Esophagus squamous epithelium (tissue), 5 donors: Measurements from ENCODE around the gene PAM. TPM values are rescaled to one million over a fixed set of nuclear protein-coding genes. Genes with fewer than 3 reads are reported as not detected.

Experiments
- DNase-seq: peaks from one replicate; lab custom pipeline; 2025; lab: John Stamatoyannopoulos, UW
- H3K27ac ChIP-seq, 4 donors: fragments of 200-600 bp; sonication (generic); one replicate each; pipeline ENCODE4 v1.5.1; 2016 to 2019; ENCODE audit warnings: mild to moderate bottlenecking in 1 of 4
- H3K27me3 ChIP-seq, 4 donors: fragments of 200-600 bp; sonication (generic); 1 replicate in 3 of 4; 2 replicates in 1 of 4; pipeline versions ENCODE4 v1.5.1 to v1.6.0; 2017 to 2021; ENCODE audit warnings: antibody characterized with exemption in 1 of 4
- H3K36me3 ChIP-seq, 3 donors: fragments of 200-600 bp; sonication (generic); one replicate each; pipeline ENCODE4 v1.5.1; 2016 to 2019
- H3K4me1 ChIP-seq, 3 donors: fragments of 200-600 bp; sonication (generic); one replicate each; pipeline ENCODE4 v1.5.1; 2017 to 2019
- H3K4me3 ChIP-seq, 4 donors: fragments of 200-600 bp; sonication (generic); 1 replicate in 3 of 4; 2 replicates in 1 of 4; pipeline ENCODE4 v1.5.1; 2016 to 2019; ENCODE audit warnings: mild to moderate bottlenecking in 2 of 4, moderate library complexity in 1 of 4
- H3K9me3 ChIP-seq, 3 donors: fragments of 200-600 bp; sonication (generic); one replicate each; pipeline ENCODE4 v1.5.1; 2016 to 2019
- CTCF ChIP-seq, 6 experiments: fragments of 450-650 bp in 4 of 6; fragments of 200-600 bp in 2 of 6; sonication (generic) in 2 of 6; IDR thresholded peaks; one replicate each; pipeline ENCODE4 v1.5.1; 2016 to 2019; ENCODE audit warnings: antibody characterized with exemption in 6 of 6, mild to moderate bottlenecking in 4 of 6, moderate library complexity in 4 of 6
- POLR2A ChIP-seq, 4 donors: fragments of 450-650 bp; IDR thresholded peaks; one replicate each; pipeline ENCODE4 v1.6.1; 2017; ENCODE audit warnings: antibody characterized with exemption in 4 of 4, mild to moderate bottlenecking in 4 of 4, moderate library complexity in 3 of 4
- WGBS, 2 donors: methylation state at CpG; one replicate each; pipeline ENCODE4 v1.1.5; 2018; 5-methylcytosine and 5-hydroxymethylcytosine counted together
- intact Hi-C: fragments of 100-400 bp; cut with DNase I; formaldehyde crosslinking; loops from one replicate; pipeline ENCODE4 v1.15.0; 2022
- total RNA-seq, 4 donors: library from RNA; depleted of rRNA; stranded (reverse); fragments of >200 nt; gene quantifications; one replicate each; pipeline ENCODE4 v1.1.0, GENCODE V29; 2016
- donor health status: DM: yes; HTN: yes; CAD: no.

Gene PAM
- total RNA-seq, 4 donors from 2014 or later = 33.0 to 88.5 (median 53.8) TPM

GRCh38 chr5:102835717-102836116 is 80.6 kb downstream of the PAM start:
- Histone ChIP-seq H3K36me3 (no peaks in the 10 kb centered on the region), H3K4me3 (no peak overlapping the region), H3K4me1 (no peaks in the 10 kb centered on the region), H3K9me3 (no peaks in the 10 kb centered on the region), H3K27me3 (no peaks in the 10 kb centered on the region), H3K27ac (no peak overlapping the region)
- DNase-seq = no peak
- intact Hi-C loops = no loop called here
- TF ChIP-seq CTCF (IDR thresholded peaks at IDR 0.05) (no peak), POLR2A (IDR thresholded peaks at IDR 0.05) (no peak)
- WGBS, 2 donors = 76 to 82% methylated on average over 2 of the region's 2 CpGs

DNA sequence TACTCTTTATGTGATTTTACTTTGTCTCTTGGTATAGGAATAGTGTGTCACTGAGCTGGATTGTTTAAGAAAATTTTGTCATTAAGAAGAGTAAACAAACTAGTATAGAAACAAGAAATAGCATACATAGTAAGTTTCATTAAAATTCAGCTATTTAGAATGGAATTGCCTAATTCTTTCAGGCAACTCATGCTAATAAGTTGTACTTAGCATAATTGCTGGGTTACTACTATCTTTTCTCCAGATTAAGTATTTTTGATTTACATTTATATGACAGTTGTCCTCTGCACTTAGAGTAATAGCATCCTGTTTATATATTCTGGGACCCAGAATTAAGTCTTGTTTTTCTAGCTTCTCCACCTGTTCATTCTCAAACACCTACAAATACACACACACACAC is 85.9 kb downstream of the PAM start:
- TF ChIP-seq CTCF (IDR thresholded peaks at IDR 0.05) (no peak), POLR2A (IDR thresholded peaks at IDR 0.05) (no peak)
- H3K27ac ChIP-seq = no peak overlapping the region
- no peaks in the 10 kb centered on the region for H3K36me3 ChIP-seq
- intact Hi-C loops = no loop called here
- no peak overlapping the region for H3K4me3 ChIP-seq
- no peak for DNase-seq
- no peaks in the 10 kb centered on the region for H3K9me3 ChIP-seq
- H3K27me3 ChIP-seq = no peaks in the 10 kb centered on the region
- no peaks in the 10 kb centered on the region for H3K4me1 ChIP-seq

GRCh38 chr5:102843997-102844396 is 88.9 kb downstream of the PAM start:
- 92 to 100% methylated on average over 1 of the region's 1 CpG for WGBS, 2 donors
- H3K27me3 ChIP-seq = no peaks in the 10 kb centered on the region
- no peaks in the 10 kb centered on the region for H3K9me3 ChIP-seq
- TF ChIP-seq POLR2A (IDR thresholded peaks at IDR 0.05) = no peak
- no peak for TF ChIP-seq CTCF (IDR thresholded peaks at IDR 0.05)
- H3K27ac ChIP-seq = no peak overlapping the region
- H3K4me3 ChIP-seq = no peak overlapping the region
- intact Hi-C loops = no loop called here
- no peaks in the 10 kb centered on the region for H3K4me1 ChIP-seq
- DNase-seq = no peak
- H3K36me3 ChIP-seq = no peaks in the 10 kb centered on the region

DNA sequence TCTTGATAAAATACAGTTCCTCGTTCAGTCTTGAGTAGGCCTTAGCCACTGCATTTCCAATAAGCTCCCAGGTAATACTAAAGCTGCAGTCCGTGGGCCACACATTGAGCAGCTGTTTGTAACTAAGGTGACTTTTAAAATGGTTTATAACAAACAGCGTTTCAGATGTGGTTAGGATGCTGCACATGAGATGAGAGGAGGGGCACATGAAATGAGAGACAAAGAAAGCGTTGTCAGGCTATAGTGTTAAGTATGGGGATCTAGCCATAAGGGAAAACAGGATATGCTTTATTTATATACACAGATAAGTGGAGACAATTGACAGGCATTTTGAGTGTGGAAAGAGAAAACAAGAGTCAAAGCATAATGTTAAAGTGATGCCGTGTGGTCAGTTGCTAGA is 89.9 kb downstream of the PAM start:
- DNase-seq = no peak
- no peaks in the 10 kb centered on the region for H3K27me3 ChIP-seq
- no peaks in the 10 kb centered on the region for H3K36me3 ChIP-seq
- TF ChIP-seq POLR2A (IDR thresholded peaks at IDR 0.05) (no peak), CTCF (IDR thresholded peaks at IDR 0.05) (no peak)
- no peaks in the 10 kb centered on the region for H3K4me1 ChIP-seq
- H3K27ac ChIP-seq = no peak overlapping the region
- 79 to 85% methylated on average over 5 of the region's 5 CpGs for WGBS, 2 donors
- intact Hi-C loops = no loop called here
- H3K9me3 ChIP-seq = no peaks in the 10 kb centered on the region
- H3K4me3 ChIP-seq = no peak overlapping the region

GRCh38 chr5:102850503-102850902 is 95.4 kb downstream of the PAM start:
- H3K4me3 ChIP-seq = no peak overlapping the region
- no peaks in the 10 kb centered on the region for H3K4me1 ChIP-seq
- intact Hi-C loops = no loop called here
- no peak for DNase-seq
- no peaks in the 10 kb centered on the region for H3K27me3 ChIP-seq
- H3K36me3 ChIP-seq = no peaks in the 10 kb centered on the region
- no peak for TF ChIP-seq CTCF (IDR thresholded peaks at IDR 0.05)
- TF ChIP-seq POLR2A (IDR thresholded peaks at IDR 0.05) = no peak
- 94 to 100% methylated on average over 7 of the region's 7 CpGs for WGBS, 2 donors
- no peak overlapping the region for H3K27ac ChIP-seq
- no peaks in the 10 kb centered on the region for H3K9me3 ChIP-seq
